Left lobe of liver (tissue), 2 donors: ENCODE measurements around the gene IFI27. TPM values are rescaled to one million over a fixed set of nuclear protein-coding genes. Genes with fewer than 3 reads are reported as not detected.
"Not testable (repeated sequence)": the region's sequence is repeated elsewhere in the genome, so short reads cannot be mapped to it uniquely, and the experiment has no call there.

Source experiments
- ATAC-seq: fragments of 200-7000 bp; cut with Tn5 transposase; one replicate; pipeline ENCODE4 v1.9.1; 2020; ENCODE audit warnings: mild to moderate bottlenecking, moderate library complexity
- DNase-seq: peaks from one replicate; pipeline ENCODE4 v3.0.0-alpha.2; 2020; ENCODE audit warnings: low spot score
- total RNA-seq: library from RNA; stranded (reverse); gene quantifications from one replicate; pipeline ENCODE4 v1.2.1, GENCODE V29; 2021
- donor health status: DM: no; HTN: no; CAD: no; lungs with moderate emphysema.
- donor health status: DM: no; HTN: yes; CAD: no.

The IFI27 gene
- total RNA-seq, 1 donor from 2014 or later, result 20.4 TPM

DNA sequence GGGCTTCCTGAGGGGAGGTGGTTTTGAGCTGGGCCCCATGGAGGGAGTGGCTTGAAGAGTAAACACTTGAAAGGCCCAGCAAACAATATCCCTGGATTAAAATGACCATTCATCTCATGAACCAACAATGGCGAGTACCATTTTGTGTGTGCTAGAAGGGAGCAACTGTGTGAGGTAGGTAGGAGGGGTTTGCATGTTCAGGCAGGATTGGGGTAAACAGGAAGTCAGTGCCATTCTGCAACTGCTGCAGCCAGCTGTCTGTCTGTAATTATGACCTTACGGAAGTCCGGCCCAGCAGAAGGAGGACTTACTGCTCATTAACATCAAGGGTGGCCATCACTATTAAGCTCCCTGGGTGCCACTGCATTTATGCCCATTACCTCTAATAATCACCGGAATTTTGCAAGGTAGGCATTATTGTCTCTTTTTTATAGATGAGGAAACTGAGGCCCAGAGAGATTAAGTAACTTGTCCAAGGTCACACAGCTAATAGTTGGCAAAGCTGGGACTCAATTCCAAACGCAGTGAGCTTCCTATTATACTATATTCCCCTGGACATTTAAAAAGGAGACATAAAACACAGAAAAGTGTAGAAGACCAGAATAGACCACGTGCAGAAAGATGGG is 35.5 kb downstream of the IFI27 start:
- ATAC-seq, result no peak
- DNase-seq, result no peak

- DNase-seq, result no peak
- ATAC-seq, result no peak
Observed at GRCh38 chr14:94152676-94153075, 42.1 kb downstream of the IFI27 start.

- ATAC-seq, result no peak
- DNase-seq, result no peak
Observed at GRCh38 chr14:94153750-94154342, 43.3 kb downstream of the IFI27 start.

DNA sequence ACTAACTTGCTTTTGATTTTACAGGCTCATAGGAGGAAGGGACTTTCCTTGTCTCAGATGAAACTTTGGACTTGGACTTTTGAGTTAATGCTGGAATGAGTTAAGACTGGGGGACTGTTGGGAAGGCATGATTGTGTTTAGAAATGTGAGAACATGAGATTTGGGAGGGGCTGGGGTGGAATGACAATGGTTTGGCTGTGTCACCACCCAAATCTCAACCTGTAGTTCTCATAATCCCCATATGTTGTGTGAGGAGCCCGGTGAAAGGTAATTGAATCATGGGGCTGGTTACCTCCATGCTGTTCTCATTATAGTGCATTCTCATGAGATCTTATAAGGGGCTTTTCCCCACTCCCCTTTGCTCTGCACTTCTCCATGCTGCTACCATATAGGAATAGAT is 45.6 kb downstream of the IFI27 start:
- not testable (repeated sequence) for ATAC-seq, DNase-seq

DNA sequence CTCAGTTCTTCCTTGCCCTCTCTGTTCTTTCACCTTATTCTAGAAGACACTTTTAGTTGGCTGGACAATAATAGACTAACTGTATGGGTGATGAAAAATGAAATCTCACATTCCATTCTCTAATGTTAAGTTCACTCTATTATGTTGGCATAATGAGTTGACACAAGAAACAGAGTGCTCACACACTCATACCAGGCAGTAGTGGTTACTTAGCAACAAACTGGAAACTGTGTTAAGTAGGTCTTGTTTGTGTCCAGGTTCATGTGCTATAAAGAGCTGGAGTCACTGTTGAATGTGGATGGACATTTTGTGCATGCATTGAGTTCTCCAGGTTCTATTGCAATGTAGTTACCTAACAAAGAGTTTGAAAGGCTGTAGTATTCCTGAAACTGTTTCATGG is 46.7 kb downstream of the IFI27 start:
- no peak for ATAC-seq
- no peak for DNase-seq

- peak; percentile 78 for ATAC-seq
- DNase-seq, result no peak
Observed at GRCh38 chr14:94158239-94158883, 47.8 kb downstream of the IFI27 start.

DNA sequence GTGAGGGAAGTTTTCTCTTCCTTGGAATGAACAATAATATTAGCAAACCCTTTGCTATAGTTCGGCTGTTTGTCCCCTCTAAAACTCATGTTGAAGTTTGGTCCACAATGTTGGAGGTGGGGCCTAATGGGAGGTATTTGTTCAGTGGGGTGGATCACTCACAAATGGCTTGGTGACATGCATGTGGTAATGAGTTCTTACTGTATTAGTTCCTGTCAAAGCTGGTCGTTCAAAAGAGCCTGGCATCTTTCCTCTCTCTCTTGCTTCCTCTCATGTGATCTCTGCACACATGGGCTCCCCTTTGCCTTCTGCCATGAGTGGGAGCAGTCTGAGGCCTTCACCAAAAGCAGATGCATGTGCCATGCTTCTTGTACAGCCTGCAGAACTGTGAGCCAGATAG is 50.5 kb downstream of the IFI27 start:
- no peak for DNase-seq
- ATAC-seq, result no peak

DNA sequence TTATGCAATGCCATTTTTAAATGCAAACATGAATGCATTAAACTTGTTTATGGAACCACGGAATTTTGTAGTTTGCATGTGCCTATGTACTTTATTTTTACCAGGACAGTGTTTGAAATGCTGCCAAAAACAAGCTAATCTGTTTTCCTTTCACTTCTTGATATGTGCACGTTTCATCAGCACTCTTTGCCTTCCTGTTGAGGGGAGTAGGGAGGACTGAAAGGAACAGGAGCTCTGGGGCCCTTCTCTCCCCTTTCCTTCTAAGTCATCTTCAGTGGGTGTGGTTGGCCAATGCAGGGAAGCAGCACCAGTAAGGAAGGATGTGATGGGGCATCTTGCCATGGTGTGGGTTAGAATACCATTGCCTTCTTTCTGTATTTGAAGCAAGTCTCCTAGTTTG is 51.4 kb downstream of the IFI27 start:
- no peak for DNase-seq
- ATAC-seq, result peak; percentile 61

DNA sequence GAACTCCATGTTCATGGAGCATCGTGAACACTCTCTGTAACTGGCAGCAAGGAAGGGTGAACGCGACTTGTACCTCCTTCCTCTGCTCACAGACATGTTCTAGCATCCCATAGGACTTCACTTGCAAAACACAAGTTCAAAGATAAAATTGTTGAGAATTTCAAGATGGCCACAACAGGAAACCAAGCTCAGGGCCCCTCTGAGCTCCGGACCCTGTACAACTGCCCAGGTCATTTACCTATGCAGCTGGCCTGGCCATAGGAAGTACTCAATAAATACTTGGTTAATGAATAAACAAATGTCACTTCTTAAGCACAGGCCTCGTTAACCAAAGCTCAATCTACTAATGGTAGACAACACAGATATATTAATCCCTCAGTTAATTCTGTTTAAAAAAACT is 51.9 kb downstream of the IFI27 start:
- ATAC-seq (no peak), DNase-seq (no peak)

DNA sequence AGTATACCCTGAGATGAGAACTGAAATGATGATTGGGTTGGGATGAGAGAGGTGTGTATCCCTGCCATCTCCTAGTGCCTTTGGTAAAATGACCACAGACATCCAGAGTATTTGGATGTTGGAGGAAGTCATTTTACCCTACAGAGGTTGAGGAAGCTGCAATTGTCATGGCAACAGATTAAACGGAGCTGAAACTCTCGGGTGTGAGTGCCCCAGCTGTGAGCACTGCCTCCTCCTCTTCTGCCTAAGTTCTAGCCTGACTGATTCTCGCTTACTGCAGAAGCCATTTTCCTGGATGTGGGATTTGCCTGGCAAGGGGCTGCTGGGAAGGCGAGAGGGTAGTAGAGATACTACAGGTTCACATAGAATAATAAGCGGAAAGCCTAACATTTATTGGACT is 53.3 kb downstream of the IFI27 start:
- no peak for ATAC-seq
- DNase-seq, result no peak

GRCh38 chr14:94164685-94165431 is 54.3 kb downstream of the IFI27 start:
- ATAC-seq (no peak), DNase-seq (no peak)

GRCh38 chr14:94165744-94166143 is 55.2 kb downstream of the IFI27 start:
- no peak for ATAC-seq
- no peak for DNase-seq

Other genes starting within 250 kb of the IFI27 start
- not detected for gene FAM181A, start 183.4 kb upstream of the IFI27 start, total RNA-seq
- gene ASB2, start 134.2 kb upstream of the IFI27 start, total RNA-seq, result 0.20 TPM
- not detected for gene CCDC197, start 113.4 kb upstream of the IFI27 start, total RNA-seq
- gene OTUB2, start 84.4 kb upstream of the IFI27 start, total RNA-seq, result 1.1 TPM
- gene DDX24, start 29.5 kb upstream of the IFI27 start, total RNA-seq, result 54.2 TPM
- 5.9 TPM for gene IFI27L1, start 29.4 kb upstream of the IFI27 start, total RNA-seq
- 1.2 TPM for gene IFI27L2, start 18.9 kb downstream of the IFI27 start, total RNA-seq
- 0.28 TPM for gene PPP4R4, start 63.6 kb downstream of the IFI27 start, total RNA-seq
- 200 TPM for gene SERPINA10, start 182.5 kb downstream of the IFI27 start, total RNA-seq
- 155 TPM for gene SERPINA6, start 212.6 kb downstream of the IFI27 start, total RNA-seq